Hematopoietic multipotent progenitor cell (in vitro differentiated cells): ENCODE results near the gene HKDC1. TPM values are rescaled to one million over a fixed set of nuclear protein-coding genes. Genes with fewer than 3 reads are reported as not detected.

ENCODE experiments used
- DNase-seq, 3 donors: peaks; one replicate each; pipeline ENCODE4 v3.0.0-alpha.2; 2011 to 2015; ENCODE audit warnings: low read depth in 2 of 3, low spot score in 2 of 3
- total RNA-seq: library from RNA; depleted of rRNA; stranded (reverse); fragments of >200 nt; gene quantifications from one replicate; pipeline ENCODE4 v1.2.3, GENCODE V29; 2012

HKDC1 gene
- total RNA-seq, 1 donor: not detected

DNA sequence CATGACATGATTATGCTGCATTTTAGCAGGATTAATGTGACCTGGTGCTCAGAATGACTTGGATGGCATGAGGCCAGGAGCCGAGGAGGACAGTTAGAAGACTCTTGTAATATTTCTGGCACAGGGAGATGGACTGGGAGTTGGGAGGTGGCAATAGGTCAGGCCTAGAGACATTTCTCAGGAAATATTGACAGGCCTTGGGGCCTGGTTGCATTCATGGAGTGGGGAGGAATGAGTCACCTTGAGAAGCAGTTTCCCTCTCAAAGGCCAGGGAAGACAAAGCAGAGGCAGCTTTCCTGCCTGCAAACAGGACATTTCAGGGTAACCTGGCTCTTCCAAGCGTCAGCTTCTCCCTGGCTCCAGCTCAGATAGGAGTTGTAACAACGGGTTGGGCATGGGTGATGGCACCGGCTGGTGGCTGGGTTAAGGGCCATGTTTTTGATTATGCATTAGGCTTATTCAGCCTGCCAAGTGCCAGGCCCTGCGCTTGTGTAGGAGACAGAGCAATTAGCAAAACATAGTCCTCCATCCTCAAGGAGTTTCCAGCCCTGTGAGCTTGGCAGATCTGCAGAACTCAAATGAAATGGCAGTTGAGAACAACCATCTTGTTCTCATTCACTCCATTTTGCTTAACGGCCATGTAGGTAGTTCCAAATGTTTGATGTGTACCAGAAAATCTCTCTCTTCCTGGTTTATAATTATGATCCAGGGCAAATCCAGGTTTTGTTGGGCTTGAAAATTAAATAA, 96.4 kb downstream of the HKDC1 start:
- no peak for DNase-seq

Other genes with a start within 250 kb of the HKDC1 start
- gene KIFBP, start 231.5 kb upstream of the HKDC1 start, total RNA-seq: 5.9 TPM
- gene SRGN, start 132.2 kb upstream of the HKDC1 start, total RNA-seq: 265 TPM
- gene VPS26A, start 96.2 kb upstream of the HKDC1 start, total RNA-seq: 7.0 TPM
- gene SUPV3L1, start 40.1 kb upstream of the HKDC1 start, total RNA-seq: 11.8 TPM
- 50.6 TPM for gene HK1, start 58.2 kb downstream of the HKDC1 start, total RNA-seq
- gene TACR2, start 196.6 kb downstream of the HKDC1 start, total RNA-seq: 0.27 TPM
- gene TSPAN15, start 231.1 kb downstream of the HKDC1 start, total RNA-seq: 0.27 TPM